GM13976 (cell line): Measurements from ENCODE around the gene AFF4.
"Not testable (repeated sequence)": the region's sequence is repeated elsewhere in the genome, so short reads cannot be mapped to it uniquely, and the experiment has no call there.

ENCODE experiments used
- DNase-seq: peaks from one replicate; pipeline ENCODE4 v3.0.0; 2012; ENCODE audit warnings: low spot score
- CTCF ChIP-seq: IDR thresholded peaks from 2 replicates; pipeline ENCODE4 v1.5.1; 2012; ENCODE audit warnings: borderline replicate concordance, mild to moderate bottlenecking; ENCODE audit not compliant: insufficient read depth; ENCODE audit errors: extremely low read depth, missing control alignments, control extremely low read depth
- in situ Hi-C: fragments of 300-500 bp; cut with MboI; formaldehyde crosslinking; loops from one replicate; pipeline ENCODE4 v1.12.0; 2022; ENCODE audit warnings: low sequenced_read_pairs, mixed read lengths, inconsistent platforms; ENCODE audit not compliant: unreplicated experiment

Gene AFF4

GRCh38 chr5:132952829-132953228 lies 10.6 kb downstream of the AFF4 start:
- DNase-seq: no peak
- no peak for TF ChIP-seq CTCF
- in situ Hi-C loops: no loop called here

- in situ Hi-C loops: no loop called here
- no peak for DNase-seq
- TF ChIP-seq CTCF: no peak
These were observed 11.5 kb downstream of the AFF4 start for GRCh38 chr5:132951897-132952296.

DNA sequence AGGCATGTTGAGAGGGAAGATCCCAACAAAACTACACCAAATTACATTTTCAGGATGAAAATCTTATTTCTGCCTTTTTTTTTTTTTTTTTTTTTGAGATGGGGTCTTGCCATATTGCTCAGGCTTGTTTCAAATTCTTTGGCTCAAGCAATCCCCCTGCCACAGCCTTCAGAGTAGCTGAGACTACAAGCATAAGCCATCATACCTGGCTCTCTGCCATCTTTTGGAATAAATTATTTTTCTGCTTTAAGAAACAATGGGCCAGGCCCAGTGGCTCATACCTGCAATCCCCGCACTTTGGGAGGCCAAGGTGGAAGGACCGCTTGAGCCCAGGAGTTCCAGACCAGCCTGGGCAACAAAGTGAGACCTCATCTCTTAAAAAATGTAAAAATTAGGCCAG lies 14.3 kb downstream of the AFF4 start:
- no peak for DNase-seq
- no peak for TF ChIP-seq CTCF
- in situ Hi-C loops: no loop called here

GRCh38 chr5:132947671-132948070 lies 15.8 kb downstream of the AFF4 start:
- in situ Hi-C loops: no loop called here
- no peak for TF ChIP-seq CTCF
- DNase-seq: no peak

GRCh38 chr5:132945315-132945714 lies 18.1 kb downstream of the AFF4 start:
- in situ Hi-C loops, DNase-seq: not testable (repeated sequence)

- DNase-seq: no peak
- in situ Hi-C loops: no loop called here
- TF ChIP-seq CTCF: no peak
These were observed 19.9 kb downstream of the AFF4 start for GRCh38 chr5:132943362-132944022.

GRCh38 chr5:132941331-132941730 lies 22.1 kb downstream of the AFF4 start:
- in situ Hi-C loops: no loop called here
- no peak for DNase-seq
- no peak for TF ChIP-seq CTCF
